Body of pancreas (tissue), 4 donors: Measurements from ENCODE around the gene TMEM145. TPM values are rescaled to one million over a fixed set of nuclear protein-coding genes. Genes with fewer than 3 reads are reported as not detected.
A peak's percentile ranks its signal among the peaks of the same experiment; 100 is the strongest.

Source experiments
- ATAC-seq: fragments of 150-250 bp; one replicate; pipeline ENCODE4 v1.9.1; 2016
- DNase-seq, 4 donors: peaks; one replicate each; pipeline ENCODE4 v3.0.0-alpha.2; 2019
- H3K27ac ChIP-seq, 4 donors: fragments of 200-600 bp; sonication (generic); 1 replicate in 3 of 4; 2 replicates in 1 of 4; pipeline versions ENCODE4 v1.5.1 to v1.6.1; 2016 to 2019; ENCODE audit warnings: mild to moderate bottlenecking in 1 of 4, mixed read lengths in 1 of 4, moderate library complexity in 1 of 4
- H3K27me3 ChIP-seq, 2 donors: fragments of 200-600 bp; sonication (generic); one replicate each; pipeline ENCODE4 v1.6.0; 2016; ENCODE audit warnings: mild to moderate bottlenecking in 1 of 2
- H3K36me3 ChIP-seq, 2 donors: fragments of 200-600 bp; sonication (generic); replicated peaks in 1 of 2; 2 replicates each; pipeline ENCODE4 v1.5.1; 2016; ENCODE audit warnings: low read depth in 2 of 2; ENCODE audit not compliant: insufficient read depth in 1 of 2
- H3K4me1 ChIP-seq: fragments of 200-600 bp; sonication (generic); one replicate; pipeline ENCODE4 v1.6.0; 2016
- H3K4me3 ChIP-seq, 2 donors: fragments of 200-600 bp; sonication (generic); 1 replicate in 1 of 2; 2 replicates in 1 of 2; pipeline ENCODE4 v1.5.1; 2016 to 2019
- H3K9me3 ChIP-seq, 3 donors: fragments of 200-600 bp; sonication (generic); 1 replicate in 2 of 3; 2 replicates in 1 of 3; pipeline ENCODE4 v1.5.1; 2016
- CTCF ChIP-seq, 7 experiments: fragments of 450-650 bp in 4 of 7; fragments of 200-600 bp in 3 of 7; sonication (generic) in 3 of 7; IDR thresholded peaks; one replicate each; pipeline ENCODE4 v1.5.1; 2016 to 2019; ENCODE audit warnings: antibody characterized with exemption in 7 of 7
- POLR2A ChIP-seq, 3 donors: fragments of 450-650 bp; IDR thresholded peaks; one replicate each; pipeline ENCODE4 v1.6.1; 2016; ENCODE audit warnings: antibody characterized with exemption in 3 of 3, mild to moderate bottlenecking in 2 of 3
- WGBS, 2 donors: methylation state at CpG; one replicate each; pipeline ENCODE4 v1.1.5; 2017; 5-methylcytosine and 5-hydroxymethylcytosine counted together
- intact Hi-C: fragments of 100-400 bp; cut with DNase I; formaldehyde crosslinking; loops from one replicate; pipeline ENCODE4 v1.15.1; 2023
- total RNA-seq, 2 donors: library from RNA; depleted of rRNA; stranded (reverse); fragments of >200 nt; gene quantifications; one replicate each; pipeline ENCODE4 v1.1.0, GENCODE V29; 2016

The TMEM145 gene
- total RNA-seq, 2 donors from 2014 or later, result not detected

- intact Hi-C loops, result no loop called here
- Histone ChIP-seq H3K36me3 (peaks cover 14 to 20% of the 10 kb centered on the region in 2 donors), H3K4me3 (no peak overlapping the region), H3K27me3 (no peaks in the 10 kb centered on the region), H3K9me3 (no peaks in the 10 kb centered on the region), H3K4me1 (peaks cover 48% of the 10 kb centered on the region), H3K27ac (peak overlapping the region; percentile 42 to 75 (median 62))
- 34 to 64% methylated on average over 6 of the region's 6 CpGs for WGBS, 2 donors
- ATAC-seq (no peak), DNase-seq (no peak)
- TF ChIP-seq POLR2A (IDR thresholded peaks at IDR 0.05) (peak in 1 of 3 donors; percentile 7), CTCF (IDR thresholded peaks at IDR 0.05) (no peak)
Observed at GRCh38 chr19:42285988-42286348, 27.1 kb upstream of the TMEM145 start.

- H3K9me3 ChIP-seq, result no peaks in the 10 kb centered on the region
- TF ChIP-seq POLR2A (IDR thresholded peaks at IDR 0.05) (peak in 2 of 3 donors; percentile 2 to 45), CTCF (IDR thresholded peaks at IDR 0.05) (peak in 1 of 7 experiments; percentile 10)
- peaks cover 14 to 23% of the 10 kb centered on the region in 2 donors for H3K36me3 ChIP-seq
- no peaks in the 10 kb centered on the region for H3K27me3 ChIP-seq
- ATAC-seq, result no peak
- H3K4me3 ChIP-seq, result no peak overlapping the region
- intact Hi-C loops, result no loop called here
- peak overlapping the region; percentile 42 to 75 (median 62) for H3K27ac ChIP-seq
- peak; percentile 47 to 74 (median 60) for DNase-seq
- 35 to 60% methylated on average over 12 to 13 of the region's 13 CpGs for WGBS, 2 donors
- peaks cover 44% of the 10 kb centered on the region for H3K4me1 ChIP-seq
Observed at GRCh38 chr19:42286349-42287016, 26.6 kb upstream of the TMEM145 start.

- no peaks in the 10 kb centered on the region for H3K27me3 ChIP-seq
- H3K4me3 ChIP-seq, result no peak overlapping the region
- H3K27ac ChIP-seq, result peak overlapping the region in 3 of 4 donors; percentile 35 to 75 (median 71)
- no peak for TF ChIP-seq CTCF (IDR thresholded peaks at IDR 0.05)
- no peak for TF ChIP-seq POLR2A (IDR thresholded peaks at IDR 0.05)
- DNase-seq (no peak), ATAC-seq (no peak)
- H3K9me3 ChIP-seq, result no peaks in the 10 kb centered on the region
- intact Hi-C loops, result no loop called here
- H3K36me3 ChIP-seq, result peaks cover 17 to 28% of the 10 kb centered on the region in 2 donors
- peaks cover 37% of the 10 kb centered on the region for H3K4me1 ChIP-seq
- 85 to 93% methylated on average over 8 to 21 of the region's 30 CpGs for WGBS, 2 donors
Observed at GRCh38 chr19:42287017-42287826, 25.9 kb upstream of the TMEM145 start.

GRCh38 chr19:42287827-42288107 is 25.3 kb upstream of the TMEM145 start:
- Histone ChIP-seq H3K9me3 (no peaks in the 10 kb centered on the region), H3K4me3 (no peak overlapping the region), H3K27me3 (no peaks in the 10 kb centered on the region), H3K27ac (no peak overlapping the region), H3K36me3 (peaks cover 17 to 28% of the 10 kb centered on the region in 2 donors), H3K4me1 (peaks cover 33% of the 10 kb centered on the region)
- TF ChIP-seq CTCF (IDR thresholded peaks at IDR 0.05) (no peak), POLR2A (IDR thresholded peaks at IDR 0.05) (no peak)
- ATAC-seq (no peak), DNase-seq (no peak)
- intact Hi-C loops, result no loop called here
- WGBS, 2 donors, result 89 to 97% methylated on average over 7 to 10 of the region's 10 CpGs
